NT2/D1 (cell line): Measurements from ENCODE around the gene CDR2L.

ENCODE experiments used
- SUZ12 ChIP-seq: IDR thresholded peaks from 2 replicates; pipeline ENCODE4 v1.6.1; 2011; ENCODE audit not compliant: insufficient read length, insufficient read depth; ENCODE audit errors: extremely low read depth
- YY1 ChIP-seq: IDR thresholded peaks from 2 replicates; pipeline ENCODE4 v1.6.1; 2011; ENCODE audit not compliant: insufficient read length, insufficient read depth
- ZNF274 ChIP-seq: IDR thresholded peaks from 2 replicates; pipeline ENCODE4 v1.6.1; 2011; ENCODE audit warnings: mild to moderate bottlenecking, low read depth, low read length

DNA sequence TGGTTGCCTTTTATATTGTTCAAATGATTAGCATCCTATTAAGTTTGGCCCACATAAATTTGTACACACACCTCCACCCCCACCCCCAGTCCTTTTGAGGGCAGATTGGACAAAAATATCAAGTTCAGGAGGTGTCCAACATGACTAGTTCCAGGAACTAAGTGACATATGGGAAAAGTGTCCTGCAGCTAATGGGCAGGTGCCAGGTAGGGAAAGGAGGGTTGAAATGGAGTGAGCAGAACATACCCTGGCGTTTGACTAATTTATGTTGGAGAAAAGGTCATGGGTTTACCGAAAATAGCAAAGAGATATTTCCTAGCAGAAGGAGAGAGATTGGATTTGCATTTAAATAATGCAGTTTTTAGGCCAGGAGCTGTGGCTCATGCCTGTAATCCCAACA, 64.5 kb downstream of the CDR2L start:
- TF ChIP-seq ZNF274: no peak
- no peak for TF ChIP-seq YY1
- TF ChIP-seq SUZ12: no peak
